B cell (primary cell): ENCODE measurements around the gene ZNF296. TPM values are rescaled to one million over a fixed set of nuclear protein-coding genes. Genes with fewer than 3 reads are reported as not detected.
A peak's percentile ranks its signal among the peaks of the same experiment; 100 is the strongest.

Experiments used
- ATAC-seq: fragments of 200-7000 bp; cut with Tn5 transposase; one replicate; pipeline ENCODE4 v1.10.0; 2021; ENCODE audit warnings: low read depth, mild to moderate bottlenecking, moderate number of reproducible peaks, moderate library complexity
- CTCF ChIA-PET: fragments of 350-600 bp; sonication (Branson Sonifier 250); formaldehyde crosslinking; loops from one replicate; lab custom pipeline; 2021; ENCODE audit warnings: antibody characterized with exemption, inconsistent platforms; lab: Charles Lee
- POLR2A ChIA-PET: fragments of 350-600 bp; sonication (Branson Sonifier 250); formaldehyde crosslinking; loops from one replicate; lab custom pipeline; 2021; ENCODE audit warnings: antibody characterized with exemption; lab: Charles Lee
- DNase-seq: peaks from one replicate; pipeline ENCODE4 v3.0.0; 2013
- H2AFZ ChIP-seq: 2 replicates; pipeline ENCODE4 v1.6.1; 2012; ENCODE audit warnings: mild to moderate bottlenecking, low read depth, low read length; ENCODE audit not compliant: insufficient read depth, poor library complexity, severe bottlenecking
- H3K27ac ChIP-seq, 2 donors: 1 replicate in 1 of 2; 2 replicates in 1 of 2; pipeline ENCODE4 v1.5.1; 2012 to 2013; ENCODE audit warnings: low read length in 2 of 2, mild to moderate bottlenecking in 2 of 2, moderate library complexity in 1 of 2
- H3K27me3 ChIP-seq, 4 experiments: fragments of 200-600 bp in 1 of 4; sonication (generic) in 1 of 4; replicated peaks in 1 of 4; 1 replicate in 2 of 4; 2 replicates in 2 of 4; pipeline versions ENCODE4 v1.6.1 to v1.7.0; 2013 to 2016; ENCODE audit warnings: low read length in 3 of 4, mild to moderate bottlenecking in 2 of 4, mixed read lengths in 1 of 4, moderate library complexity in 1 of 4; ENCODE audit not compliant: insufficient read depth in 4 of 4, control insufficient read depth in 3 of 4; ENCODE audit errors: control extremely low read depth in 1 of 4
- H3K36me3 ChIP-seq, 2 experiments: replicated peaks in 1 of 2; 1 replicate in 1 of 2; 2 replicates in 1 of 2; pipeline versions ENCODE4 v1.6.1 to v1.7.1; 2013; ENCODE audit warnings: low read length in 1 of 2; ENCODE audit not compliant: insufficient read depth in 2 of 2, control insufficient read depth in 1 of 2; ENCODE audit errors: control extremely low read depth in 1 of 2, extremely low read depth in 1 of 2
- H3K4me1 ChIP-seq, 2 donors: fragments of 200-600 bp in 1 of 2; sonication (generic) in 1 of 2; 1 replicate in 1 of 2; 2 replicates in 1 of 2; pipeline versions ENCODE4 v1.5.1 to v1.6.1; 2013 to 2017; ENCODE audit warnings: low read length in 2 of 2; ENCODE audit not compliant: control insufficient read depth in 2 of 2, insufficient read depth in 2 of 2
- H3K4me2 ChIP-seq: replicated peaks from 2 replicates; pipeline ENCODE3; 2012; ENCODE audit warnings: mild to moderate bottlenecking, low read depth, low read length; ENCODE audit not compliant: poor library complexity, severe bottlenecking
- H3K4me3 ChIP-seq, 5 experiments: fragments of 200-600 bp in 1 of 5; sonication (generic) in 1 of 5; 1 replicate in 3 of 5; 2 replicates in 2 of 5; pipeline versions ENCODE4 v1.5.1 to v1.7.0; 2011 to 2016; ENCODE audit warnings: low read length in 4 of 5, mild to moderate bottlenecking in 4 of 5, low read depth in 2 of 5, control low read depth in 1 of 5, moderate library complexity in 1 of 5; ENCODE audit not compliant: insufficient read depth in 1 of 5; ENCODE audit errors: control extremely low read depth in 1 of 5, extremely low read depth in 1 of 5
- H3K79me2 ChIP-seq: fragments of 200-600 bp; sonication (generic); one replicate; pipeline ENCODE4 v1.6.0; 2016; ENCODE audit warnings: low read length; ENCODE audit not compliant: control insufficient read depth, insufficient read depth
- H3K9ac ChIP-seq: fragments of 200-600 bp; sonication (generic); 2 replicates; pipeline ENCODE4 v1.6.1; 2017; ENCODE audit warnings: mild to moderate bottlenecking, low read length, moderate library complexity
- H3K9me3 ChIP-seq, 3 donors: one replicate each; pipeline versions ENCODE4 v1.6.1 to v1.7.1; 2013; ENCODE audit warnings: low read length in 2 of 3; ENCODE audit not compliant: control insufficient read depth in 2 of 3, insufficient read depth in 1 of 3; ENCODE audit errors: control extremely low read depth in 1 of 3
- H4K20me1 ChIP-seq: 2 replicates; pipeline ENCODE4 v1.6.0; 2012; ENCODE audit warnings: mild to moderate bottlenecking, low read length; ENCODE audit not compliant: insufficient read depth, control insufficient read depth, poor library complexity, severe bottlenecking
- H3K27ac Mint-ChIP-seq: one replicate; pipeline ENCODE4 v1.8.0; 2021; ENCODE audit warnings: mixed read lengths
- H3K27me3 Mint-ChIP-seq: one replicate; pipeline ENCODE4 v1.8.0; 2021; ENCODE audit warnings: mixed read lengths
- H3K4me1 Mint-ChIP-seq: one replicate; pipeline ENCODE4 v1.8.0; 2021; ENCODE audit warnings: mixed read lengths
- H3K4me3 Mint-ChIP-seq: one replicate; pipeline ENCODE4 v1.8.0; 2021; ENCODE audit warnings: mixed read lengths
- H3K9me3 Mint-ChIP-seq: one replicate; pipeline ENCODE4 v1.8.0; 2022; ENCODE audit warnings: mixed read lengths; ENCODE audit not compliant: insufficient read depth
- CTCF ChIP-seq: fragments of 200-600 bp; IDR thresholded peaks from one replicate; pipeline ENCODE4 v1.8.0; 2022; ENCODE audit warnings: antibody characterized with exemption, mild to moderate bottlenecking
- EZH2 ChIP-seq: IDR thresholded peaks from 2 replicates; pipeline ENCODE4 v1.6.1; 2012; ENCODE audit warnings: borderline replicate concordance, low read depth, mild to moderate bottlenecking, moderate library complexity, low read length; ENCODE audit not compliant: insufficient read depth, poor library complexity, severe bottlenecking
- WGBS: methylation state at CpG from one replicate; pipeline ENCODE4 v1.1.5; 2013; ENCODE audit warnings: missing lambda C conversion rate; ENCODE audit not compliant: insufficient coverage; 5-methylcytosine and 5-hydroxymethylcytosine counted together
- intact Hi-C: fragments of 100-400 bp; cut with micrococcal nuclease; formaldehyde crosslinking; loops from one replicate; pipeline ENCODE4 v1.10.0; 2022
- polyA plus RNA-seq: library from polyadenylated mRNA; depleted of rRNA; stranded (reverse); fragments of >200 nt; gene quantifications from 2 replicates; pipeline ENCODE4 v1.2.3, GENCODE V29; 2012
- total RNA-seq, 2 donors: library from RNA; stranded (reverse); fragments of 120-200 nt in 1 of 2; gene quantifications; 1 replicate in 1 of 2; 2 replicates in 1 of 2; pipeline versions ENCODE4 v1.2.3 to v1.2.4, GENCODE V29; 2013 to 2022

Gene ZNF296
- total and polyA plus RNA-seq, 2 donors (not counting 1 experiment from before 2014, with no cell fraction given): 21.9 to 30.2 TPM

DNA sequence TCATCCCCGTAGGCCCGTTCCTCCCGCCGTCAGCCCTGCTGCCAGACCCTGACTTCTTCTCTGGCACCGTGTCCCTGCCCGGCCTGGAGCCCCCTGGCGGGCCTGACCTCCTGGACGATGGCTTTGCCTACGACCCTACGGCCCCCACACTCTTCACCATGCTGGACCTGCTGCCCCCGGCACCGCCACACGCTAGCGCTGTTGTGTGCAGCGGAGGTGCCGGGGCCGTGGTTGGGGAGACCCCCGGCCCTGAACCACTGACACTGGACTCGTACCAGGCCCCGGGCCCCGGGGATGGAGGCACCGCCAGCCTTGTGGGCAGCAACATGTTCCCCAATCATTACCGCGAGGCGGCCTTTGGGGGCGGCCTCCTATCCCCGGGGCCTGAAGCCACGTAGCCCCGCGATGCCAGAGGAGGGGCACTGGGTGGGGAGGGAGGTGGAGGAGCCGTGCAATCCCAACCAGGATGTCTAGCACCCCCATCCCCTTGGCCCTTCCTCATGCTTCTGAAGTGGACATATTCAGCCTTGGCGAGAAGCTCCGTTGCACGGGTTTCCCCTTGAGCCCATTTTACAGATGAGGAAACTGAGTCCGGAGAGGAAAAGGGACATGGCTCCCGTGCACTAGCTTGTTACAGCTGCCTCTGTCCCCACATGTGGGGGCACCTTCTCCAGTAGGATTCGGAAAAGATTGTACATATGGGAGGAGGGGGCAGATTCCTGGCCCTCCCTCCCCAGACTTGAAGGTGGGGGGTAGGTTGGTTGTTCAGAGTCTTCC lies 38.7 kb downstream of the ZNF296 start:
- H3K27ac ChIP-seq: peak overlapping the region in 1 of 2 donors; percentile 23
- H4K20me1 ChIP-seq: peaks cover 37% of the 10 kb centered on the region
- WGBS: 96% methylated on average over 26 of the region's 37 CpGs
- Mint-ChIP-seq H3K27ac (peak overlapping the region; percentile 46), H3K27me3 (no peaks in the 10 kb centered on the region), H3K4me1 (peaks cover 35% of the 10 kb centered on the region), H3K4me3 (peak overlapping the region; percentile 65), H3K9me3 (no peaks in the 10 kb centered on the region)
- H3K9me3 ChIP-seq: peaks cover 0 to 6% (median 0%) of the 10 kb centered on the region in 3 donors
- H2AFZ ChIP-seq: no peak overlapping the region
- POLR2A ChIA-PET: interaction anchor here (1.1 to 3.1 kb wide), 4 partner anchors 10 to 55 kb away, joined by 3 to 26 read pairs (median 8); partner anchors contain the start of gene PPP1R37
- peaks cover 11 to 72% of the 10 kb centered on the region in 2 experiments for H3K36me3 ChIP-seq
- TF ChIP-seq CTCF (no peak), EZH2 (no peak)
- H3K27me3 ChIP-seq: no peaks in the 10 kb centered on the region
- no peak overlapping the region for H3K4me2 ChIP-seq
- no peak overlapping the region for H3K4me3 ChIP-seq
- ATAC-seq: no peak
- peaks cover 26 to 35% of the 10 kb centered on the region in 2 donors for H3K4me1 ChIP-seq
- intact Hi-C loops: loop anchor here (5.0 kb wide), 1 partner anchor 55 kb away; the partner anchor contains the start of gene PPP1R37
- DNase-seq: peak; percentile 37
- peaks cover 56% of the 10 kb centered on the region for H3K79me2 ChIP-seq
- CTCF ChIA-PET: interaction anchor here (1.4 to 5.1 kb wide), 5 partner anchors 10 to 48 kb away, joined by 6 to 24 read pairs (median 19); no protein-coding TSS in a partner anchor
- H3K9ac ChIP-seq: no peak overlapping the region

DNA sequence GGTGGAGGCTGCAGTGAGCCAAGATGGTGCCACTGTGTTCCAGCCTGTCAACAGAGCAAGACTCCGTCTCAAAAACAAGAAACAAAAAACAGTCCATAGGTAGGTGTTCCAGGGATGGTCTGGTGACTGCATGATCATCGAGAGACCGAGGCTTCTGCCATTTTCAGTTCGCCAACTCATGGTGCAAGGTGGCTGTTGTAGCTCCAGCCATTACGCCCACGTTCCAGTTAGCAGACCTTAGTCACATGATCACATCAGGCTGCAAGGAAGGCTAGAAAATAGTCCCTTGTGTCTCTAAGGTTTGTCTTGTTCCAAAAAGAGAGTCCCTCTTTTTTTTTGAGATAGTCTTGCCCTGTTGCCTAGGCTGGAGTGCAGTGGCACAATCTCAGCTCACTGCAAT lies 40.5 kb downstream of the ZNF296 start:
- CTCF ChIA-PET: no interaction called here
- Mint-ChIP-seq H3K27ac (no peak overlapping the region), H3K4me1 (peaks cover 21% of the 10 kb centered on the region), H3K4me3 (no peak overlapping the region), H3K9me3 (no peaks in the 10 kb centered on the region), H3K27me3 (no peaks in the 10 kb centered on the region)
- 100% methylated on average over 5 of the region's 6 CpGs for WGBS
- DNase-seq: no peak
- H3K79me2 ChIP-seq: peaks cover 38% of the 10 kb centered on the region
- peaks cover 15 to 69% of the 10 kb centered on the region in 2 experiments for H3K36me3 ChIP-seq
- H4K20me1 ChIP-seq: peaks cover 18% of the 10 kb centered on the region
- intact Hi-C loops: loop anchor here (5.0 kb wide), 1 partner anchor 57 kb away; the partner anchor contains the start of gene PPP1R37
- ATAC-seq: no peak
- no peak overlapping the region for H3K9ac ChIP-seq
- no peak overlapping the region for H3K4me3 ChIP-seq
- H2AFZ ChIP-seq: no peak overlapping the region
- TF ChIP-seq CTCF (no peak), EZH2 (no peak)
- POLR2A ChIA-PET: no interaction called here
- no peak overlapping the region for H3K27ac ChIP-seq
- peaks cover 0 to 6% (median 0%) of the 10 kb centered on the region in 3 donors for H3K9me3 ChIP-seq
- H3K4me1 ChIP-seq: peaks cover 14 to 21% of the 10 kb centered on the region in 2 donors
- no peak overlapping the region for H3K4me2 ChIP-seq
- no peaks in the 10 kb centered on the region for H3K27me3 ChIP-seq
